GM12878 (cell line): ENCODE results near the gene CSF2. TPM values are rescaled to one million over a fixed set of nuclear protein-coding genes. Genes with fewer than 3 reads are reported as not detected.
A peak's percentile ranks its signal among the peaks of the same experiment; 100 is the strongest.

Experiments used
- ATAC-seq: fragments of 200-7000 bp; cut with Tn5 transposase; 3 replicates; pipeline ENCODE4 v1.9.1; 2020; ENCODE audit warnings: mild to moderate bottlenecking, moderate library complexity
- BruUV-seq: library from RNA; stranded (reverse); fragments of 400-500 nt; replicated peaks from 2 replicates; lab custom pipeline; 2021; lab: Mats Ljungman, UMichigan
- CTCF ChIA-PET: fragments of 300-600 bp; sonication (Branson Sonifier 250); formaldehyde crosslinking; extraction: SDS; loops from one replicate; lab custom pipeline; 2021; ENCODE audit warnings: inconsistent platforms; lab: Yijun Ruan, JAX
- POLR2A ChIA-PET: fragments of 350-600 bp; formaldehyde crosslinking; extraction: SDS; loops from one replicate; lab custom pipeline; 2021; ENCODE audit warnings: inconsistent platforms; lab: Charles Lee
- RAD21 ChIA-PET: fragments of 300-600 bp; sonication (Branson Sonifier 250); formaldehyde crosslinking; loops from one replicate; lab custom pipeline; 2023; ENCODE audit warnings: antibody characterized with exemption; ENCODE audit not compliant: unreplicated experiment; lab: Charles Lee
- SMC1A ChIA-PET: fragments of 300-600 bp; sonication (Branson Sonifier 250); formaldehyde crosslinking; loops from one replicate; lab custom pipeline; 2023; ENCODE audit not compliant: unreplicated experiment, uncharacterized antibody; lab: Charles Lee
- DNase-seq: peaks from one replicate; pipeline ENCODE4 v3.0.0-alpha.2; 2011; ENCODE audit warnings: low read depth, low spot score
- FAIRE-seq: peaks from 3 replicates; lab custom pipeline; 2011; peaks lifted over from hg19 to GRCh38; lab: Jason Lieb, UNC
- H2AFZ ChIP-seq: 2 replicates; pipeline ENCODE4 v1.6.0; 2011; ENCODE audit warnings: low read depth, low read length, control low read depth; ENCODE audit not compliant: control insufficient read depth
- H3K27ac ChIP-seq: 2 replicates; pipeline ENCODE4 v1.5.1; 2011; ENCODE audit warnings: control low read depth; ENCODE audit not compliant: control insufficient read depth, insufficient read depth
- H3K27me3 ChIP-seq, 2 experiments: replicated peaks in 1 of 2; 2 replicates each; pipeline versions ENCODE4 v1.6.0 to v1.6.1; 2011; ENCODE audit warnings: low read length in 1 of 2; ENCODE audit not compliant: control insufficient read depth in 2 of 2, insufficient read depth in 2 of 2
- H3K36me3 ChIP-seq, 2 experiments: 2 replicates each; pipeline ENCODE4 v1.5.1; 2011; ENCODE audit warnings: low read length in 1 of 2; ENCODE audit not compliant: control insufficient read depth in 2 of 2, insufficient read depth in 2 of 2
- H3K4me1 ChIP-seq: 2 replicates; pipeline ENCODE4 v1.6.1; 2011; ENCODE audit warnings: mild to moderate bottlenecking, low read length, moderate library complexity, mixed read lengths; ENCODE audit not compliant: control insufficient read depth, insufficient read depth
- H3K4me2 ChIP-seq: 2 replicates; pipeline ENCODE4 v1.6.0; 2011; ENCODE audit warnings: control low read depth; ENCODE audit not compliant: control insufficient read depth, insufficient read depth
- H3K4me3 ChIP-seq: fragments of 200-600 bp; sonication (generic); 2 replicates; pipeline ENCODE4 v1.5.1; 2016
- H3K79me2 ChIP-seq: 2 replicates; pipeline ENCODE4 v1.6.0; 2011; ENCODE audit warnings: low read length; ENCODE audit not compliant: control insufficient read depth, insufficient read depth
- H3K9ac ChIP-seq: 2 replicates; pipeline ENCODE4 v1.8.0; 2011; ENCODE audit warnings: low read length, control low read depth, mixed read lengths; ENCODE audit not compliant: control insufficient read depth, insufficient read depth
- H3K9me3 ChIP-seq: replicated peaks from 3 replicates; pipeline ENCODE4 v1.5.1; 2011; ENCODE audit warnings: mild to moderate bottlenecking, low read length; ENCODE audit not compliant: control insufficient read depth, insufficient read depth
- H4K20me1 ChIP-seq: 2 replicates; pipeline ENCODE4 v1.6.0; 2011; ENCODE audit not compliant: control insufficient read depth, insufficient read depth
- BCL11A ChIP-seq: IDR thresholded peaks from 2 replicates; pipeline ENCODE4 v1.6.1; 2011; ENCODE audit warnings: low read depth, low read length
- ETV6 ChIP-seq, 2 experiments: fragments of 450-650 bp in 1 of 2; IDR thresholded peaks in 1 of 2; conservative IDR thresholded peaks in 1 of 2; 2 replicates each; pipeline ENCODE4 v1.6.1; 2014; ENCODE audit warnings: antibody characterized with exemption in 1 of 2, borderline replicate concordance in 1 of 2, low read depth in 1 of 2, mild to moderate bottlenecking in 1 of 2, moderate library complexity in 1 of 2
- KLF5 ChIP-seq: fragments of 450-650 bp; IDR thresholded peaks from 2 replicates; pipeline ENCODE4 v1.6.1; 2014; ENCODE audit warnings: mild to moderate bottlenecking; ENCODE audit not compliant: partially characterized antibody
- NFYB ChIP-seq: IDR thresholded peaks from 2 replicates; pipeline ENCODE4 v1.6.1; 2011; ENCODE audit warnings: low read depth, mild to moderate bottlenecking, low read length, improper control_type of control experiment, moderate library complexity; ENCODE audit not compliant: insufficient read depth
- NR2C1 ChIP-seq: fragments of 450-650 bp; IDR thresholded peaks from 2 replicates; pipeline ENCODE4 v1.6.1; 2017; ENCODE audit warnings: antibody characterized with exemption, mild to moderate bottlenecking, moderate library complexity
- RAD21 ChIP-seq: IDR thresholded peaks from 2 replicates; pipeline ENCODE4 v1.6.1; 2011; ENCODE audit warnings: mild to moderate bottlenecking, low read depth, low read length, moderate library complexity; ENCODE audit not compliant: insufficient read depth
- RBBP5 ChIP-seq: fragments of 200-600 bp; sonication (generic); conservative IDR thresholded peaks from 2 replicates; pipeline ENCODE4 v1.6.1; 2016
- SUZ12 ChIP-seq: fragments of 200-600 bp; sonication (generic); IDR thresholded peaks from one replicate; pipeline ENCODE4 v1.6.1; 2018; ENCODE audit warnings: antibody characterized with exemption, mild to moderate bottlenecking; ENCODE audit not compliant: unreplicated experiment
- ZBED1 ChIP-seq: IDR thresholded peaks from 2 replicates; pipeline ENCODE4 v1.6.1; 2016; ENCODE audit warnings: borderline replicate concordance
- ZZZ3 ChIP-seq: IDR thresholded peaks from 2 replicates; pipeline ENCODE4 v1.6.1; 2011; ENCODE audit warnings: low read depth; ENCODE audit not compliant: control insufficient read depth, insufficient read length
- WGBS: methylation state at CpG from one replicate; pipeline ENCODE4 v1.1.6; 2016; ENCODE audit warnings: low lambda C conversion rate; ENCODE audit not compliant: insufficient replicate concordance, insufficient coverage; ENCODE audit errors: missing lambda C conversion rate; 5-methylcytosine and 5-hydroxymethylcytosine counted together
- in situ Hi-C: fragments of 300-500 bp; cut with MboI; formaldehyde crosslinking; loops from 9 replicates; pipeline ENCODE4 v1.14.3; 2018; ENCODE audit warnings: mixed read lengths
- intact Hi-C: fragments of 100-400 bp; cut with micrococcal nuclease; formaldehyde crosslinking; loops from one replicate; pipeline ENCODE4 v1.14.2; 2022; ENCODE audit not compliant: unreplicated experiment
- polyA plus RNA-seq, 11 experiments: library from polyadenylated mRNA; depleted of rRNA in 4 of 11; unstranded in 6 of 11; stranded (reverse) in 5 of 11; fragments of >200 nt; fragmentation: Nextera tagmentation in 4 of 11; fragmentation: Illumina TruSeq in 1 of 11; extraction: Ambion mirVana in 4 of 11; extraction: Trizol in 1 of 11; gene quantifications; 1 replicate in 1 of 11; 2 replicates in 10 of 11; pipeline versions ENCODE4 v1.2.1 to v1.2.3, GENCODE V29; 2011 to 2016; ENCODE audit warnings: inconsistent platforms in 2 of 11, missing spikeins in 2 of 11, low read depth in 1 of 11
- total RNA-seq, 4 experiments: library from RNA; depleted of rRNA in 3 of 4; stranded (reverse); fragments of >200 nt in 3 of 4; fragmentation: Illumina TruSeq in 1 of 4; extraction: Trizol in 1 of 4; gene quantifications; 2 replicates each; pipeline versions ENCODE4 v1.2.1 to v1.2.3, GENCODE V29; 2013 to 2021
- TF ChIP-seq, protein P1 (sequence below): IDR thresholded peaks from 2 replicates; pipeline ENCODE4 v1.6.1; 2012; ENCODE audit warnings: mild to moderate bottlenecking, low read depth, low read length
- TF ChIP-seq, protein P2 (sequence below): IDR thresholded peaks from 2 replicates; pipeline ENCODE4 v1.6.1; 2012; ENCODE audit warnings: improper control_type of control experiment, low read depth, low read length; ENCODE audit not compliant: insufficient replicate concordance

Gene CSF2
- total and polyA plus RNA-seq, 10 of the 15 experiments (the other 5 are each of a cell fraction or from before 2014, with no cell fraction given): 0.15 to 2.0 (median 0.69) TPM; not detected in 2

DNA sequence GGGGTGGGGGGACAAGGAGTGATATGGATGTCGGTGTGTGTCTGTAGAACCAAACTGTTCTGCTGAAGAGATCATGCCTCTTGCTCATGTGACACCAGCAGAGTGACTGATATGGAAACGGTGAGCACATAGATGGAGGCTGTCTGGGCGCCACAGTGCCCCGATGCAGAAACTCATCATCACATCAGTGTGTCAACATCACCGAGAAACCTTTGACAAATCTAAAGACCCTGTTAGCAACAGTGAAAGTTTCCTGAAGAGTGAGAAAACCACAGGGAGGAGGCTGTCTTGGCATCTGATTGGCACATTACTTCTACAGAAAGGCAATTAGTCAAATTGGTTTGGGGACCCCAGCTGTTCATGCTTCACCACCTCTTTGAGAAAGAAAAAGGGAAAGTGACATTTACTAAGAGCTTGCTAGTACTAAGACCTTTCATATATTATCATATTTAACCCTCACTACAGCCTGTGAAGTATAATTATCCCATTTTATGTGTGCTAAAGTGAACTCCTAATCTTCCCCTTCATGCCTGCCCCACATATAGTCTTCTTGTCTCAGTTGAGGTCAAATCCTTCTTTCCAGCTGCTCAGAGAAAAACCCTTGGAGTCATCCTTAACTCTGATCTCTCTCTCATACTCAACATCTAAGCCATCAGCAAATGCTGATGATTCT, 25.6 kb downstream of the CSF2 start (continued):
- peak in 1 of 2 experiments; percentile 66; a peak in 1 of 4 replicates for TF ChIP-seq ETV6 (conservative IDR thresholded peaks at IDR 0.05 in 1 of 2, IDR thresholded peaks at IDR 0.05 in 1 of 2; ENCODE audit: borderline replicate concordance in 1 of 2, low read depth in 1 of 2)
- TF ChIP-seq ZZZ3: no peak

DNA sequence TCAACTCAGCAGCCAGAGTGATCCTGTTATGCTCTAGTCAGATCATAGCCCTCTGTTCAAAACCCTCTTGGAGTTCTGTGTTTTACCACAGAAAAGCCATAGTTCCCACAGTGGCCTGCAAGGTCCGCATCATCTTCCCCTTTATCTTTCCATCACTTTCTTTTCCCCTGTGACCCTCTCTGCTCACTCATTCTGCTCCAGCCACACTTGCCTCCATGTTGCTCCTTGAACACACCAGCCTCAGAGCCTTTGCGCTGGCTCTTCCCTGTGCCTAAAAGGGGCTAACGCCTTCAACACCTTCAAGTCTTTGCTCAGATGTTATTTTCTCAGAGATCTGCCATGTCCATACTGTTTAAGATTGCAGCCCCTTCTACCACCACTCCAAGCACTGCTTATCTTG, 26.3 kb downstream of the CSF2 start:
- FAIRE-seq (no peak), ATAC-seq (no peak), DNase-seq (no peak)
- Histone ChIP-seq H3K4me3 (no peak overlapping the region), H3K4me2 (peak overlapping the region; percentile 61), H3K4me1 (peaks cover 80% of the 10 kb centered on the region), H3K9me3 (no peaks in the 10 kb centered on the region), H2AFZ (no peak overlapping the region), H3K27ac (0 out of 2 replicates have a peak overlapping the region, but pooled peaks have one; percentile 12), H3K79me2 (no peaks in the 10 kb centered on the region), H3K9ac (no peak overlapping the region), H3K27me3 (no peaks in the 10 kb centered on the region), H4K20me1 (no peaks in the 10 kb centered on the region), H3K36me3 (no peaks in the 10 kb centered on the region)
- whole genome bisulfite sequencing: 44% methylated on average over 3 of the region's 3 CpGs
- ChIA-PET SMC1A (interaction anchor here (0.6 to 1.9 kb wide), 6 partner anchors 11 to 335 kb away, joined by 3 to 7 read pairs (median 4); no protein-coding TSS in a partner anchor), POLR2A (no interaction called here), RAD21 (interaction anchor here (1.0 kb wide), 1 partner anchor 137 kb away, joined by 3 read pairs; no protein-coding TSS in a partner anchor), CTCF (interaction anchor here (0.7 to 1.4 kb wide), 3 partner anchors 17 to 128 kb away, joined by 3 read pairs; partner anchors contain the start of gene P4HA2)
- intact Hi-C loops (no loop called here), in situ Hi-C loops (no loop called here)
- BruUV-seq: no TSS peak
- TF ChIP-seq, protein P1, sequence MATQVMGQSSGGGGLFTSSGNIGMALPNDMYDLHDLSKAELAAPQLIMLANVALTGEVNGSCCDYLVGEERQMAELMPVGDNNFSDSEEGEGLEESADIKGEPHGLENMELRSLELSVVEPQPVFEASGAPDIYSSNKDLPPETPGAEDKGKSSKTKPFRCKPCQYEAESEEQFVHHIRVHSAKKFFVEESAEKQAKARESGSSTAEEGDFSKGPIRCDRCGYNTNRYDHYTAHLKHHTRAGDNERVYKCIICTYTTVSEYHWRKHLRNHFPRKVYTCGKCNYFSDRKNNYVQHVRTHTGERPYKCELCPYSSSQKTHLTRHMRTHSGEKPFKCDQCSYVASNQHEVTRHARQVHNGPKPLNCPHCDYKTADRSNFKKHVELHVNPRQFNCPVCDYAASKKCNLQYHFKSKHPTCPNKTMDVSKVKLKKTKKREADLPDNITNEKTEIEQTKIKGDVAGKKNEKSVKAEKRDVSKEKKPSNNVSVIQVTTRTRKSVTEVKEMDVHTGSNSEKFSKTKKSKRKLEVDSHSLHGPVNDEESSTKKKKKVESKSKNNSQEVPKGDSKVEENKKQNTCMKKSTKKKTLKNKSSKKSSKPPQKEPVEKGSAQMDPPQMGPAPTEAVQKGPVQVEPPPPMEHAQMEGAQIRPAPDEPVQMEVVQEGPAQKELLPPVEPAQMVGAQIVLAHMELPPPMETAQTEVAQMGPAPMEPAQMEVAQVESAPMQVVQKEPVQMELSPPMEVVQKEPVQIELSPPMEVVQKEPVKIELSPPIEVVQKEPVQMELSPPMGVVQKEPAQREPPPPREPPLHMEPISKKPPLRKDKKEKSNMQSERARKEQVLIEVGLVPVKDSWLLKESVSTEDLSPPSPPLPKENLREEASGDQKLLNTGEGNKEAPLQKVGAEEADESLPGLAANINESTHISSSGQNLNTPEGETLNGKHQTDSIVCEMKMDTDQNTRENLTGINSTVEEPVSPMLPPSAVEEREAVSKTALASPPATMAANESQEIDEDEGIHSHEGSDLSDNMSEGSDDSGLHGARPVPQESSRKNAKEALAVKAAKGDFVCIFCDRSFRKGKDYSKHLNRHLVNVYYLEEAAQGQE: no peak
- TF ChIP-seq NR2C1: no peak
- TF ChIP-seq KLF5: no peak
- TF ChIP-seq RBBP5: no peak
- no peak for TF ChIP-seq ETV6 (conservative IDR thresholded peaks at IDR 0.05 in 1 of 2, IDR thresholded peaks at IDR 0.05 in 1 of 2; ENCODE audit: borderline replicate concordance in 1 of 2, low read depth in 1 of 2)
- no peak for TF ChIP-seq SUZ12
- TF ChIP-seq RAD21: no peak
- TF ChIP-seq NFYB: no peak
- TF ChIP-seq BCL11A: no peak
- TF ChIP-seq, protein P2, sequence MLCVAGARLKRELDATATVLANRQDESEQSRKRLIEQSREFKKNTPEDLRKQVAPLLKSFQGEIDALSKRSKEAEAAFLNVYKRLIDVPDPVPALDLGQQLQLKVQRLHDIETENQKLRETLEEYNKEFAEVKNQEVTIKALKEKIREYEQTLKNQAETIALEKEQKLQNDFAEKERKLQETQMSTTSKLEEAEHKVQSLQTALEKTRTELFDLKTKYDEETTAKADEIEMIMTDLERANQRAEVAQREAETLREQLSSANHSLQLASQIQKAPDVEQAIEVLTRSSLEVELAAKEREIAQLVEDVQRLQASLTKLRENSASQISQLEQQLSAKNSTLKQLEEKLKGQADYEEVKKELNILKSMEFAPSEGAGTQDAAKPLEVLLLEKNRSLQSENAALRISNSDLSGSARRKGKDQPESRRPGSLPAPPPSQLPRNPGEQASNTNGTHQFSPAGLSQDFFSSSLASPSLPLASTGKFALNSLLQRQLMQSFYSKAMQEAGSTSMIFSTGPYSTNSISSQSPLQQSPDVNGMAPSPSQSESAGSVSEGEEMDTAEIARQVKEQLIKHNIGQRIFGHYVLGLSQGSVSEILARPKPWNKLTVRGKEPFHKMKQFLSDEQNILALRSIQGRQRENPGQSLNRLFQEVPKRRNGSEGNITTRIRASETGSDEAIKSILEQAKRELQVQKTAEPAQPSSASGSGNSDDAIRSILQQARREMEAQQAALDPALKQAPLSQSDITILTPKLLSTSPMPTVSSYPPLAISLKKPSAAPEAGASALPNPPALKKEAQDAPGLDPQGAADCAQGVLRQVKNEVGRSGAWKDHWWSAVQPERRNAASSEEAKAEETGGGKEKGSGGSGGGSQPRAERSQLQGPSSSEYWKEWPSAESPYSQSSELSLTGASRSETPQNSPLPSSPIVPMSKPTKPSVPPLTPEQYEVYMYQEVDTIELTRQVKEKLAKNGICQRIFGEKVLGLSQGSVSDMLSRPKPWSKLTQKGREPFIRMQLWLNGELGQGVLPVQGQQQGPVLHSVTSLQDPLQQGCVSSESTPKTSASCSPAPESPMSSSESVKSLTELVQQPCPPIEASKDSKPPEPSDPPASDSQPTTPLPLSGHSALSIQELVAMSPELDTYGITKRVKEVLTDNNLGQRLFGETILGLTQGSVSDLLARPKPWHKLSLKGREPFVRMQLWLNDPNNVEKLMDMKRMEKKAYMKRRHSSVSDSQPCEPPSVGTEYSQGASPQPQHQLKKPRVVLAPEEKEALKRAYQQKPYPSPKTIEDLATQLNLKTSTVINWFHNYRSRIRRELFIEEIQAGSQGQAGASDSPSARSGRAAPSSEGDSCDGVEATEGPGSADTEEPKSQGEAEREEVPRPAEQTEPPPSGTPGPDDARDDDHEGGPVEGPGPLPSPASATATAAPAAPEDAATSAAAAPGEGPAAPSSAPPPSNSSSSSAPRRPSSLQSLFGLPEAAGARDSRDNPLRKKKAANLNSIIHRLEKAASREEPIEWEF: no peak
- no peak for TF ChIP-seq ZBED1
